Measurements from ENCODE around the gene NMT1.

GRCh38 chr17:45135192-45135977, 74.3 kb downstream of the NMT1 start, which contains the start of gene ACBD4:
- TF ChIP-seq CTCF (IDR thresholded peaks at IDR 0.05), result peak in 3 of 4 experiments; percentile 98 to 100 (median 100)
- no peak for TF ChIP-seq EP300 (IDR thresholded peaks at IDR 0.05)
